Astrocyte (in vitro differentiated cells and primary cell): Measurements from ENCODE around the gene LRP4. TPM values are rescaled to one million over a fixed set of nuclear protein-coding genes. Genes with fewer than 3 reads are reported as not detected.

Source experiments
- DNase-seq: peaks from one replicate; pipeline ENCODE4 v3.0.0-alpha.2; 2010; ENCODE audit warnings: low read depth
- FAIRE-seq: peaks from 2 replicates; lab custom pipeline; 2011; peaks lifted over from hg19 to GRCh38; lab: Jason Lieb, UNC
- H2AFZ ChIP-seq: 2 replicates; pipeline ENCODE4 v1.6.0; 2012; ENCODE audit warnings: low read depth, low read length, inconsistent platforms
- H3K27ac ChIP-seq: 2 replicates; pipeline ENCODE4 v1.5.1; 2011; ENCODE audit warnings: low read depth, low read length, inconsistent platforms
- H3K27me3 ChIP-seq: 2 replicates; pipeline ENCODE4 v1.6.0; 2011; ENCODE audit warnings: low read length, inconsistent platforms; ENCODE audit not compliant: insufficient read depth
- H3K36me3 ChIP-seq: 2 replicates; pipeline ENCODE4 v1.5.1; 2011; ENCODE audit warnings: low read length, inconsistent platforms; ENCODE audit not compliant: insufficient read depth
- H3K4me1 ChIP-seq: 2 replicates; pipeline ENCODE4 v1.5.1; 2011; ENCODE audit warnings: low read length, inconsistent platforms; ENCODE audit not compliant: insufficient read depth
- H3K4me2 ChIP-seq: 2 replicates; pipeline ENCODE4 v1.6.0; 2012; ENCODE audit warnings: low read length, inconsistent platforms
- H3K4me3 ChIP-seq: 2 replicates; pipeline ENCODE4 v1.5.1; 2011; ENCODE audit warnings: low read depth, mild to moderate bottlenecking, low read length, inconsistent platforms; ENCODE audit not compliant: insufficient read depth
- H3K79me2 ChIP-seq: 2 replicates; pipeline ENCODE4 v1.6.0; 2012; ENCODE audit warnings: mild to moderate bottlenecking, low read length, inconsistent platforms; ENCODE audit not compliant: insufficient read depth
- H3K9ac ChIP-seq: 2 replicates; pipeline ENCODE4 v1.6.0; 2012; ENCODE audit warnings: mild to moderate bottlenecking, low read length, inconsistent platforms
- H3K9me3 ChIP-seq: 2 replicates; pipeline ENCODE4 v1.5.1; 2012; ENCODE audit warnings: low read depth, mild to moderate bottlenecking, low read length, inconsistent platforms; ENCODE audit not compliant: insufficient read depth
- H4K20me1 ChIP-seq: 2 replicates; pipeline ENCODE4 v1.6.0; 2012; ENCODE audit warnings: low read length, inconsistent platforms; ENCODE audit not compliant: insufficient read depth
- H3K27ac Mint-ChIP-seq: one replicate; pipeline ENCODE4 v1.8.0; 2021; ENCODE audit warnings: mild to moderate bottlenecking, mixed read lengths; ENCODE audit not compliant: unreplicated experiment
- H3K27me3 Mint-ChIP-seq: one replicate; pipeline ENCODE4 v1.8.0; 2021; ENCODE audit warnings: low read depth, mixed read lengths; ENCODE audit not compliant: unreplicated experiment
- H3K36me3 Mint-ChIP-seq: one replicate; pipeline ENCODE4 v1.8.0; 2021; ENCODE audit warnings: low read depth, mixed read lengths; ENCODE audit not compliant: unreplicated experiment
- H3K4me1 Mint-ChIP-seq: one replicate; pipeline ENCODE4 v1.8.0; 2021; ENCODE audit warnings: low read depth, mixed read lengths; ENCODE audit not compliant: unreplicated experiment
- H3K4me3 Mint-ChIP-seq: one replicate; pipeline ENCODE4 v1.8.0; 2021; ENCODE audit warnings: mild to moderate bottlenecking, moderate library complexity, mixed read lengths; ENCODE audit not compliant: unreplicated experiment
- H3K9me3 Mint-ChIP-seq: one replicate; pipeline ENCODE4 v1.8.0; 2021; ENCODE audit warnings: mild to moderate bottlenecking, mixed read lengths; ENCODE audit not compliant: unreplicated experiment
- CTCF ChIP-seq: IDR thresholded peaks from 2 replicates; pipeline ENCODE4 v1.5.1; 2011; ENCODE audit warnings: low read depth, mild to moderate bottlenecking, inconsistent platforms, low read length, moderate library complexity; ENCODE audit not compliant: insufficient read depth
- EZH2 ChIP-seq: IDR thresholded peaks from 2 replicates; pipeline ENCODE4 v1.6.1; 2012; ENCODE audit warnings: mild to moderate bottlenecking, low read length, inconsistent platforms; ENCODE audit not compliant: insufficient read depth
- total RNA-seq: library from RNA; stranded (reverse); gene quantifications from 2 replicates; pipeline ENCODE4 v1.2.1, GENCODE V29; 2021

The LRP4 gene
- total RNA-seq, 1 donor from 2014 or later = 19.0 TPM

GRCh38 chr11:46889251-46889650, 29.1 kb downstream of the LRP4 start:
- no peaks in the 10 kb centered on the region for H3K4me1 ChIP-seq
- no peaks in the 10 kb centered on the region for H3K9me3 ChIP-seq
- DNase-seq (no peak), FAIRE-seq (no peak)
- H3K27ac Mint-ChIP-seq = no peak overlapping the region
- H3K4me2 ChIP-seq = no peak overlapping the region
- no peaks in the 10 kb centered on the region for H4K20me1 ChIP-seq
- peaks cover 2% of the 10 kb centered on the region for H3K9me3 Mint-ChIP-seq
- H3K4me3 Mint-ChIP-seq = no peak overlapping the region
- H3K27ac ChIP-seq = no peak overlapping the region
- H3K79me2 ChIP-seq = no peaks in the 10 kb centered on the region
- H3K9ac ChIP-seq = no peak overlapping the region
- no peaks in the 10 kb centered on the region for H3K27me3 ChIP-seq
- H3K4me1 Mint-ChIP-seq = no peaks in the 10 kb centered on the region
- no peaks in the 10 kb centered on the region for H3K27me3 Mint-ChIP-seq
- peaks cover 3% of the 10 kb centered on the region for H3K36me3 ChIP-seq
- no peak overlapping the region for H2AFZ ChIP-seq
- H3K4me3 ChIP-seq = no peak overlapping the region
- peaks cover 12% of the 10 kb centered on the region for H3K36me3 Mint-ChIP-seq
- TF ChIP-seq EZH2 (no peak), CTCF (no peak)

- Histone ChIP-seq H2AFZ (no peak overlapping the region), H3K9ac (no peak overlapping the region), H3K4me1 (no peaks in the 10 kb centered on the region), H3K4me3 (no peak overlapping the region), H3K9me3 (no peaks in the 10 kb centered on the region), H3K27ac (no peak overlapping the region), H4K20me1 (no peaks in the 10 kb centered on the region), H3K27me3 (no peaks in the 10 kb centered on the region), H3K4me2 (no peak overlapping the region), H3K36me3 (peaks cover 2% of the 10 kb centered on the region), H3K79me2 (no peaks in the 10 kb centered on the region)
- Mint-ChIP-seq H3K4me1 (no peaks in the 10 kb centered on the region), H3K4me3 (no peak overlapping the region), H3K9me3 (peaks cover 2% of the 10 kb centered on the region), H3K27me3 (no peaks in the 10 kb centered on the region), H3K27ac (no peak overlapping the region), H3K36me3 (peaks cover 16% of the 10 kb centered on the region)
- TF ChIP-seq EZH2 (no peak), CTCF (no peak)
- FAIRE-seq (no peak), DNase-seq (no peak)
These were observed 29.7 kb downstream of the LRP4 start for GRCh38 chr11:46888636-46889035.

- no peaks in the 10 kb centered on the region for H3K4me1 Mint-ChIP-seq
- no peak overlapping the region for H3K4me3 Mint-ChIP-seq
- no peak overlapping the region for H3K27ac Mint-ChIP-seq
- peaks cover 27% of the 10 kb centered on the region for H3K36me3 Mint-ChIP-seq
- Histone ChIP-seq H3K36me3 (peaks cover 3% of the 10 kb centered on the region), H3K4me3 (no peak overlapping the region), H3K27me3 (no peaks in the 10 kb centered on the region), H2AFZ (no peak overlapping the region), H3K79me2 (no peaks in the 10 kb centered on the region), H3K9me3 (no peaks in the 10 kb centered on the region), H3K4me1 (no peaks in the 10 kb centered on the region), H3K9ac (no peak overlapping the region), H3K4me2 (no peak overlapping the region), H3K27ac (no peak overlapping the region), H4K20me1 (no peaks in the 10 kb centered on the region)
- H3K9me3 Mint-ChIP-seq = peaks cover 2% of the 10 kb centered on the region
- no peaks in the 10 kb centered on the region for H3K27me3 Mint-ChIP-seq
- no peak for TF ChIP-seq EZH2
- TF ChIP-seq CTCF = no peak
- DNase-seq = no peak
- no peak for FAIRE-seq
These were observed 32.1 kb downstream of the LRP4 start for GRCh38 chr11:46886211-46886610.
